IMR-90 (cell line): ENCODE results near the gene ACTN1. TPM values are rescaled to one million over a fixed set of nuclear protein-coding genes. Genes with fewer than 3 reads are reported as not detected.

Source experiments
- ATAC-seq: fragments of 200-7000 bp; cut with Tn5 transposase; 2 replicates; pipeline ENCODE4 v1.9.1; 2020; ENCODE audit warnings: low read depth, mild to moderate bottlenecking, moderate library complexity
- BruUV-seq: library from RNA; stranded (reverse); fragments of 400-500 nt; replicated peaks from 2 replicates; lab custom pipeline; 2021; lab: Mats Ljungman, UMichigan
- CTCF ChIA-PET: fragments of 300-600 bp; formaldehyde crosslinking; extraction: SDS; loops from one replicate; lab custom pipeline; 2021; ENCODE audit warnings: antibody characterized with exemption; lab: Yijun Ruan, JAX
- POLR2A ChIA-PET: fragments of 300-600 bp; sonication (Branson Sonifier 250); formaldehyde crosslinking; loops from one replicate; lab custom pipeline; 2022; ENCODE audit warnings: antibody characterized with exemption; ENCODE audit not compliant: unreplicated experiment; lab: Charles Lee
- DNase-seq: peaks from one replicate; pipeline ENCODE4 v3.0.0; 2013
- H2AFZ ChIP-seq: replicated peaks from 2 replicates; pipeline ENCODE3; 2013; ENCODE audit warnings: low read length, mild to moderate bottlenecking; ENCODE audit not compliant: poor library complexity
- H2AK5ac ChIP-seq: 2 replicates; pipeline ENCODE4 v1.6.1; 2013; ENCODE audit warnings: low read depth, low read length, inconsistent platforms
- H2AK9ac ChIP-seq: replicated peaks from 2 replicates; pipeline ENCODE3; 2013; ENCODE audit warnings: mild to moderate bottlenecking, low read depth, low read length, moderate library complexity; ENCODE audit not compliant: poor library complexity
- H2BK120ac ChIP-seq: 2 replicates; pipeline ENCODE4 v1.6.1; 2013; ENCODE audit warnings: low read depth, low read length, inconsistent platforms
- H2BK15ac ChIP-seq: 3 replicates; pipeline ENCODE4 v1.6.1; 2013; ENCODE audit warnings: low read depth, low read length, inconsistent platforms
- H2BK20ac ChIP-seq: 2 replicates; pipeline ENCODE4 v1.6.1; 2013; ENCODE audit warnings: low read depth, mild to moderate bottlenecking, inconsistent platforms, low read length, moderate library complexity
- H2BK5ac ChIP-seq: 2 replicates; pipeline ENCODE4 v1.6.1; 2013; ENCODE audit warnings: mild to moderate bottlenecking, low read depth, low read length, inconsistent platforms; ENCODE audit not compliant: poor library complexity, severe bottlenecking
- H3K14ac ChIP-seq: replicated peaks from 2 replicates; pipeline ENCODE4 v1.6.1; 2013; ENCODE audit warnings: low read depth, low read length, inconsistent platforms
- H3K18ac ChIP-seq: 2 replicates; pipeline ENCODE4 v1.6.1; 2013; ENCODE audit warnings: low read depth, low read length, control low read depth
- H3K23ac ChIP-seq: 2 replicates; pipeline ENCODE4 v1.6.1; 2013; ENCODE audit warnings: low read depth, low read length, inconsistent platforms
- H3K27ac ChIP-seq: 2 replicates; pipeline ENCODE4 v1.5.1; 2013; ENCODE audit warnings: mild to moderate bottlenecking, control low read depth, low read length; ENCODE audit not compliant: insufficient read depth
- H3K27me3 ChIP-seq: 2 replicates; pipeline ENCODE4 v1.6.1; 2013; ENCODE audit warnings: low read length; ENCODE audit not compliant: control insufficient read depth, insufficient read depth
- H3K36me3 ChIP-seq: 2 replicates; pipeline ENCODE4 v1.6.1; 2013; ENCODE audit warnings: low read length, mixed read lengths; ENCODE audit not compliant: control insufficient read depth, insufficient read depth
- H3K4ac ChIP-seq: 2 replicates; pipeline ENCODE4 v1.6.1; 2013; ENCODE audit warnings: low read depth, low read length, inconsistent platforms
- H3K4me1 ChIP-seq: 2 replicates; pipeline ENCODE4 v1.6.1; 2013; ENCODE audit warnings: low read length, mixed read lengths; ENCODE audit not compliant: control insufficient read depth, insufficient read depth
- H3K4me2 ChIP-seq: 2 replicates; pipeline ENCODE4 v1.6.1; 2013; ENCODE audit warnings: low read depth, mild to moderate bottlenecking, control low read depth, low read length, moderate library complexity
- H3K4me3 ChIP-seq: 2 replicates; pipeline ENCODE4 v1.5.1; 2013; ENCODE audit warnings: low read depth, mild to moderate bottlenecking, control low read depth, low read length, moderate library complexity; ENCODE audit not compliant: insufficient read depth
- H3K56ac ChIP-seq: 2 replicates; pipeline ENCODE4 v1.6.1; 2013; ENCODE audit warnings: low read length, inconsistent platforms; ENCODE audit not compliant: insufficient read depth; ENCODE audit errors: extremely low read depth
- H3K79me1 ChIP-seq, 2 experiments: 2 replicates each; pipeline ENCODE4 v1.6.1; 2013; ENCODE audit warnings: low read length in 2 of 2, inconsistent platforms in 1 of 2, low read depth in 1 of 2
- H3K9ac ChIP-seq: 2 replicates; pipeline ENCODE4 v1.6.1; 2013; ENCODE audit warnings: low read depth, low read length, control low read depth
- H3K9me1 ChIP-seq: 2 replicates; pipeline ENCODE4 v1.6.1; 2013; ENCODE audit warnings: low read length, inconsistent platforms; ENCODE audit not compliant: insufficient read depth
- H3K9me3 ChIP-seq: 2 replicates; pipeline ENCODE4 v1.6.1; 2013; ENCODE audit warnings: low read length; ENCODE audit not compliant: control insufficient read depth, insufficient read depth
- H4K20me1 ChIP-seq: 2 replicates; pipeline ENCODE4 v1.6.1; 2013; ENCODE audit warnings: low read length, inconsistent platforms; ENCODE audit not compliant: insufficient read depth
- H4K5ac ChIP-seq: 2 replicates; pipeline ENCODE4 v1.6.1; 2013; ENCODE audit warnings: mild to moderate bottlenecking, low read depth, low read length, control low read depth
- H4K8ac ChIP-seq, 2 experiments: 2 replicates each; pipeline ENCODE4 v1.6.1; 2013; ENCODE audit warnings: low read depth in 2 of 2, low read length in 2 of 2, control low read depth in 1 of 2, inconsistent platforms in 1 of 2
- H4K91ac ChIP-seq: 2 replicates; pipeline ENCODE4 v1.6.1; 2013; ENCODE audit warnings: low read depth, low read length, inconsistent platforms; ENCODE audit not compliant: insufficient read depth
- CEBPB ChIP-seq: IDR thresholded peaks from 2 replicates; pipeline ENCODE4 v1.6.1; 2012; ENCODE audit warnings: low read depth, low read length, improper control_type of control experiment
- CHD1 ChIP-seq: IDR thresholded peaks from 2 replicates; pipeline ENCODE4 v1.6.1; 2012; ENCODE audit warnings: low read depth, low read length, improper control_type of control experiment
- CTCF ChIP-seq: conservative IDR thresholded peaks from 2 replicates; pipeline ENCODE4 v1.5.1; 2012; ENCODE audit warnings: mild to moderate bottlenecking, low read depth, low read length, improper control_type of control experiment
- FOS ChIP-seq: fragments of 150-350 bp; IDR thresholded peaks from 2 replicates; pipeline ENCODE4 v1.6.1; 2016; ENCODE audit warnings: low read depth, low read length
- MAFK ChIP-seq: IDR thresholded peaks from 2 replicates; pipeline ENCODE4 v1.6.1; 2012; ENCODE audit warnings: low read depth, low read length, improper control_type of control experiment
- MXI1 ChIP-seq: IDR thresholded peaks from 2 replicates; pipeline ENCODE4 v1.6.1; 2012; ENCODE audit warnings: low read depth, mild to moderate bottlenecking, low read length, moderate library complexity, borderline replicate concordance
- NFE2L2 ChIP-seq: fragments of 150-350 bp; IDR thresholded peaks from 2 replicates; pipeline ENCODE4 v1.6.1; 2016; ENCODE audit warnings: low read depth, mild to moderate bottlenecking, low read length
- POLR2A ChIP-seq: IDR thresholded peaks from 2 replicates; pipeline ENCODE4 v1.6.1; 2012; ENCODE audit warnings: mild to moderate bottlenecking, low read depth, low read length
- RCOR1 ChIP-seq: IDR thresholded peaks from 2 replicates; pipeline ENCODE4 v1.6.1; 2012; ENCODE audit warnings: mild to moderate bottlenecking, low read length, improper control_type of control experiment; ENCODE audit not compliant: insufficient replicate concordance
- RFX5 ChIP-seq: IDR thresholded peaks from 2 replicates; pipeline ENCODE4 v1.8.0; 2012; ENCODE audit warnings: low read depth, mild to moderate bottlenecking, low read length, moderate library complexity
- SMC3 ChIP-seq: fragments of 150-350 bp; IDR thresholded peaks from 2 replicates; pipeline ENCODE4 v1.6.1; 2016; ENCODE audit warnings: low read depth, mild to moderate bottlenecking, antibody characterized with exemption, low read length, moderate library complexity
- USF2 ChIP-seq: fragments of 150-350 bp; IDR thresholded peaks from 2 replicates; pipeline ENCODE4 v1.6.1; 2017; ENCODE audit warnings: mild to moderate bottlenecking, antibody characterized with exemption, low read length, low read depth
- WGBS, 2 experiments: methylation state at CpG; one replicate each; pipeline versions ENCODE4 v1.1.5 to v1.1.7; 2013; ENCODE audit warnings: missing lambda C conversion rate in 2 of 2; ENCODE audit not compliant: insufficient read length in 1 of 2; ENCODE audit errors: extremely low coverage in 2 of 2; 5-methylcytosine and 5-hydroxymethylcytosine counted together
- dilution Hi-C: fragments of 300-500 bp; cut with HindIII; formaldehyde crosslinking; loops from one replicate; pipeline ENCODE4 v1.14.3; 2018; ENCODE audit warnings: low sequenced_read_pairs; ENCODE audit not compliant: unreplicated experiment
- in situ Hi-C: fragments of 300-500 bp; cut with MboI; formaldehyde crosslinking; loops from 3 replicates; pipeline ENCODE4 v1.14.3; 2019; ENCODE audit warnings: low sequenced_read_pairs, inconsistent platforms, mixed read lengths
- intact Hi-C: fragments of 100-400 bp; cut with micrococcal nuclease; formaldehyde crosslinking; loops from 2 replicates; pipeline ENCODE4 v1.10.0; 2022
- polyA plus RNA-seq, 3 experiments: library from polyadenylated mRNA; depleted of rRNA; stranded (reverse); fragments of >200 nt; gene quantifications; 2 replicates each; pipeline ENCODE4 v1.2.3, GENCODE V29; 2012; ENCODE audit warnings: low replicate concordance in 1 of 3
- total RNA-seq: library from RNA; depleted of rRNA; stranded (reverse); fragments of >200 nt; gene quantifications from 2 replicates; pipeline ENCODE4 v1.2.3, GENCODE V29; 2012

ACTN1 gene
- total and polyA plus RNA-seq, 2 of the 4 experiments (the other 2 are of a cell fraction), result 684 to 766 TPM

- Histone ChIP-seq H3K4ac (peak overlapping the region; percentile 75), H3K27me3 (no peaks in the 10 kb centered on the region), H4K91ac (peak overlapping the region; percentile 35), H3K27ac (peak overlapping the region; percentile 54), H3K4me1 (peaks cover 75% of the 10 kb centered on the region), H3K4me3 (no peak overlapping the region), H2BK20ac (no peak overlapping the region), H4K20me1 (peaks cover 100% of the 10 kb centered on the region), H3K14ac (peak overlapping the region; percentile 68), H4K5ac (peak overlapping the region; percentile 13; the same call in 1 of the 2 replicates), H3K79me1 (peaks cover 0 to 78% of the 10 kb centered on the region in 2 experiments; a peak in 2 of 4 replicates), H2AK9ac (peak overlapping the region; percentile 21), H2AFZ (no peak overlapping the region), H2BK120ac (peak overlapping the region; percentile 52), H3K18ac (peak overlapping the region; percentile 25), H3K9me3 (no peaks in the 10 kb centered on the region), H3K56ac (peak overlapping the region; percentile 25; the same call in 1 of the 2 replicates), H3K9ac (peak overlapping the region; percentile 33), H2BK5ac (peak overlapping the region; percentile 91), H3K9me1 (peaks cover 65% of the 10 kb centered on the region), H3K23ac (peak overlapping the region; percentile 43; the same call in 1 of the 2 replicates), H3K36me3 (peaks cover 27% of the 10 kb centered on the region), H2AK5ac (peak overlapping the region; percentile 72; the same call in 1 of the 2 replicates), H4K8ac (peak overlapping the region; percentile 1 to 61; a peak in 2 of 4 replicates), H2BK15ac (no peak overlapping the region), H3K4me2 (peak overlapping the region; percentile 6; the same call in 1 of the 2 replicates)
- BruUV-seq, result no TSS peak
- ATAC-seq (no peak), DNase-seq (peak; percentile 48)
- ChIA-PET POLR2A (no interaction called here), CTCF (interaction anchor here (0.6 to 1.3 kb wide), 6 partner anchors 15 to 165 kb away, joined by 3 to 5 read pairs (median 4); no protein-coding TSS in a partner anchor)
- in situ Hi-C loops (no loop called here), intact Hi-C loops (no loop called here), dilution Hi-C loops (no loop called here)
- no peak for TF ChIP-seq MXI1
- no peak for TF ChIP-seq CHD1
- TF ChIP-seq CEBPB, result no peak
- TF ChIP-seq RFX5, result no peak
- TF ChIP-seq USF2, result no peak
- TF ChIP-seq MAFK, result no peak
- no peak for TF ChIP-seq POLR2A
- no peak for TF ChIP-seq RCOR1
- no peak for TF ChIP-seq CTCF
- no peak for TF ChIP-seq NFE2L2
- no peak for TF ChIP-seq FOS
- no peak for TF ChIP-seq SMC3
- 80% methylated on average over 1 of the region's 14 CpGs; no CpG with 5 or more reads in 1 of the 2 experiments for WGBS, 2 experiments
Measured at GRCh38 chr14:68942296-68943035, 36.6 kb downstream of the ACTN1 start.
